Fibroblast of mammary gland (primary cell): Measurements from ENCODE around the gene GRIK1.

Source experiments
- DNase-seq: peaks from one replicate; pipeline ENCODE4 v3.0.0-alpha.2; 2010; ENCODE audit warnings: low read depth
- H3K4me3 ChIP-seq: 2 replicates; pipeline ENCODE4 v1.5.1; 2011; ENCODE audit warnings: low read depth, mild to moderate bottlenecking, low read length, moderate library complexity; ENCODE audit not compliant: control insufficient read depth
- TF ChIP-seq, protein P1 (sequence below): conservative IDR thresholded peaks from 2 replicates; pipeline ENCODE4 v1.5.1; 2011; ENCODE audit warnings: low read depth, low read length, inconsistent platforms; ENCODE audit not compliant: control insufficient read depth, insufficient read depth

The GRIK1 gene

DNA sequence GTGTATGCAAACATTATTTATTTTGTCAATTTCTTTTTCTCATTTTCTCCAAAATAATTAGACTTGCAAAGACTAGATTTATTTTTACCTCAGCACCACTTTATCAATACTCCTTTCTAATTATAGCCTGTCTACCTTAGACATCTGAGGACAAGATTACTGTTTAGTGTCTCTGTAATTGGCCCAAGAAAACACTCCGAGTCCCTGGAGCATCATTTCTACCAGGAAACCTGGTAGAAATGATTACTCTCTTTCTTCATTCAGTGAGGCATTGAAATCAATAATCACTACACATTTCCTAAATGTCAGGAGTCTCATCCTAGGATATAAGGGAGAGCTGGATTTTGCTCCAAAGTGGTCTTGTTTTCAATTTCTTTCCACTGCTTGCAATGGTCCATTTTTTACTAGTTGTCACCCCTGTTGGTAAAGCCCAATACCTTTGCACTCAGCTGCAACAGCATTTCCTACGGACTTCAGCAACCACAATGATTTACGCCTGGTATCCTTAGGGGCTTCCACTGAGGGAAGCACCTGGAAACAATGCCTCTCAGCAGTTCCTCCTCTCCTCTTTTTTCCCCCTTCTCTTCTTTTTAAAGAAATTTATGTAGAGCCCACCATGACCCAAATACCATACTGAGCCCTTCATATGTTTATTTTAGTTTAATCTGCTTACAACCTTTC, 64.6 kb downstream of the GRIK1 start:
- H3K4me3 ChIP-seq = no peak overlapping the region
- TF ChIP-seq, protein P1, sequence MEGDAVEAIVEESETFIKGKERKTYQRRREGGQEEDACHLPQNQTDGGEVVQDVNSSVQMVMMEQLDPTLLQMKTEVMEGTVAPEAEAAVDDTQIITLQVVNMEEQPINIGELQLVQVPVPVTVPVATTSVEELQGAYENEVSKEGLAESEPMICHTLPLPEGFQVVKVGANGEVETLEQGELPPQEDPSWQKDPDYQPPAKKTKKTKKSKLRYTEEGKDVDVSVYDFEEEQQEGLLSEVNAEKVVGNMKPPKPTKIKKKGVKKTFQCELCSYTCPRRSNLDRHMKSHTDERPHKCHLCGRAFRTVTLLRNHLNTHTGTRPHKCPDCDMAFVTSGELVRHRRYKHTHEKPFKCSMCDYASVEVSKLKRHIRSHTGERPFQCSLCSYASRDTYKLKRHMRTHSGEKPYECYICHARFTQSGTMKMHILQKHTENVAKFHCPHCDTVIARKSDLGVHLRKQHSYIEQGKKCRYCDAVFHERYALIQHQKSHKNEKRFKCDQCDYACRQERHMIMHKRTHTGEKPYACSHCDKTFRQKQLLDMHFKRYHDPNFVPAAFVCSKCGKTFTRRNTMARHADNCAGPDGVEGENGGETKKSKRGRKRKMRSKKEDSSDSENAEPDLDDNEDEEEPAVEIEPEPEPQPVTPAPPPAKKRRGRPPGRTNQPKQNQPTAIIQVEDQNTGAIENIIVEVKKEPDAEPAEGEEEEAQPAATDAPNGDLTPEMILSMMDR = no peak
- DNase-seq = no peak

DNA sequence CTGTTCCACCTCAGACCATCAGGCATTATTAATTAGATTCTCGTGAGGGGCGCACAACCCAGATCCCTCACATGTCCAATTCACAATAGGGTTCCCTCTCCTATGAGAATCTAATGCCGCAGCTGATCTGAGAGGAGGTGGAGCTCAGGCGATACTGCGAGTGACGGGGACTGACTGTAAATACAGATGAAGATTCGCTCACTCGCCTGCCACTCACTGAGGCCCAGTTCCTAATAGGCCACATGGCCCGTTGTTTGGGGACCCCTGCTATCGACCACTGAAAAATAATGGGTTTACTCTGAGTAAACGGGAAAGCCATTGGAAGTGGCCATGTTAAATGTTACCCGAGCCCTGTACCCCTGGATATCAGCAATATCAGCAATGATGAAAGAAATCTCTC, 65.9 kb downstream of the GRIK1 start:
- DNase-seq = no peak
- no peak overlapping the region for H3K4me3 ChIP-seq
- TF ChIP-seq, protein P1 = no peak

- no peak for DNase-seq
- H3K4me3 ChIP-seq = no peak overlapping the region
- TF ChIP-seq, protein P1 = no peak
Measured at GRCh38 chr21:29870814-29871213, 69.0 kb downstream of the GRIK1 start.

DNA sequence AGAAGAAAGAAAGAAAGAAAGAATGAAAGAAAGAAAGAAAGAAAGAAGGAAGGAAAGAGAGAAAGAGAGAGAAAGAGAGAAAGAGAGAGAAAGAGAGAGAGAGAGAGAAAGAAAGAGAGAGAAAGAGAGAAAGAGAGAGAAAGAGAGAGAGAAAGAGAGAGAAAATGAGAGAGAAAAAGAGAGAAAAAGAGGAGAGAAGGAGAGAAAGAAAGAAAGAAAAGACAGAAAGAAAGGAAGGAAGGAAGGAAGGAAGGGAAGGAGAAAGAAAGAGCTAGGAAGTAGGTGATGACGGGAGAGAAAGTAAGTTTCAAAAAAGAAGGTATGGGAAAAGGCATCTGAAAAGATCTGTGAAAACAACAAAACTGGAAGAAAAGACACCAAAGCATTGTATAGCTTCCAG, 72.0 kb downstream of the GRIK1 start:
- TF ChIP-seq, protein P1 = no peak
- no peak for DNase-seq
- no peak overlapping the region for H3K4me3 ChIP-seq

DNA sequence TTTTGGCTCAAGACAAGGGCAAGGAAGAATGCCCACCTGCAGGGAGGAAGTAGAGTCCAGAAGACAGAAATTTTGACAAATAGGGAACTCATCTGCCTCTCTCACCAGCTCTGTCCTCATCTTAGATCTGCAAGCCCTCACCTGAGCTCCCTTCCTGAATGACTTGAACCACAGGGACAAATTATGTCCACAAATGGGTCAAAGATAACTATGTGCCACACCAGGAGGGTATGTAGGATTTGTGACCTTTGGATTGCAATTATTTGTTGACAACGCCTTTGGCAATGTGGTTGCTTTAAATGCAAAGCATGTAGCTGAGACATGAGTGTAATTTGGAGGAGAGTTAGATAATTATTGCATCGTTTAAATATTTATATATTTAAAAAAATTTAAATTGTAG, 79.5 kb downstream of the GRIK1 start:
- TF ChIP-seq, protein P1 = no peak
- DNase-seq = no peak
- no peak overlapping the region for H3K4me3 ChIP-seq

DNA sequence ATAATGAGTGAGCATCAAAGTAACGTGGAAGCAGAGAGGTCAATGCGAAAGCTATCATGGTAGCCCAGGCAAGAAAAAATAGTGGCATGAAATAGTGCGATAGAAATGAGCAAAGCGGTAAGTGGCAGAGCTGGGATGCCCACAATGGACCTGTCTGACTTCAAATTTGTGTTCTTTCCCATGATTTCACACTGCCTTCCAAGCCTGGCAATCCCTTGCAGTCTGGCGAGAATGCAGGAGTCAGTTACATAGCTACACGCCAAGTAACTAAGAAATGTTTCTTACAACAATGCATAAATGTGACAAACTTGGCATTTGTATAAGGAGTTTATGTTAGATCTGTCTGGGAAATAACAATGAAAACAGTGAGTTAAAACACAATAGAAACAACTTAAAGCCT, 82.6 kb downstream of the GRIK1 start:
- TF ChIP-seq, protein P1 = no peak
- DNase-seq = no peak
- H3K4me3 ChIP-seq = no peak overlapping the region

DNA sequence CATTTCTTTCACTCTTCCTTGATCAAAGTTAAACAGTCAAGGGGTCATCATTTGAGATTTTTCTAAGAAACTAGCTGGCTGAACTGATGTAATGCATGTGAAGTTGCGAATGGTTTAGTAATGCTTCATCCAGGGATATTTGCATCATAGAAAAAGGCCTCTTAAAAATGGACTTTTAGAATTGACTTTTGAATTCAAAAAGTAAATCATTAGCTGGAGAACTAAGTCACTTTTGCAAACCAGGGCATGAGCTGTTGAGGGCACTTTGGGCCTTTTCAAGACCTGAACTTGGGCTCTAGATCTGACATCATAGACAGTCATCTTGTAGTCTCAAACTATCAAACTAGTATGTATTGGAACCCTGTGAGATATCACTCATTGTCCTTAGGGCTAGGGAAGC, 85.0 kb downstream of the GRIK1 start:
- no peak overlapping the region for H3K4me3 ChIP-seq
- DNase-seq = no peak
- TF ChIP-seq, protein P1 = no peak
